ENCODE results near the gene KCND2.

KCND2 gene

DNA sequence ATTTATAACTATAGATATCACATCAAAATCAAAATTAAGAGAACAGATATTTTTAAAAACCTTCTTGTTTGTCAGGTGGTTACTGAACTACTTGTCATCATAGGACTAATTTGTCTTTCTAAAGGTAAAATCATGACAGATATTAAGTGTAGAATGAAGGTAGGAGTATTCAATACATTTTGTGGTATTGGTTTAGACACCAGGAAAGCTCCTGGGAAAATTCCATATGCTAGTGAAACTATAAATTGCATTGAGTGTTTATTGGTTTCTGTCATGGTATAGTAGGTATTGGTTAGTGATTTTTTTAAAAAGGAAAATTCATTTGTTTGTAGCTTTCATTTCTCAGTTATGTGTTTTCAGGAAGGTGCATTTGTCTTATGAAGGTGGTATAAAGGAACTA, 132.7 kb downstream of the KCND2 start:
- in situ Hi-C loops (cut with MboI; ENCODE audit: low sequenced_read_pairs): no loop called here

DNA sequence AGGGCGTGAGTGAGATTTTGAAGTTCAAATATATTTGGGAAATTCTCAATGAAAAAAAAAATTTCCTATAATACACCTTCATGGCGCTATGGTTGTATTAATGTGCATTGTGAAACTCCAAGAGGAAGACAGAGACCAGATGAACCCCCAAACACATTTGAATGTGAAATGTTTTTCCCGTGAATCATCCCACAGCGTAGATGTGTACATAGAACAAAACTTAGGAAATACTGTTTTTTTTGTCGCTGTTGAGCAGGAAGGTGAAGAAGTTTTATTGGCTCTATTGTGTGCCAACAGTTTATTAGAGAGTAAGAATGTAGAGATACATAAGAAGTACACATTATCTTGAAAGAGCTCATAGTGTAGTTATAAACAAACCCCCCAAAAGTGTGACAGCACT, 134.0 kb downstream of the KCND2 start:
- in situ Hi-C loops (cut with MboI; ENCODE audit: low sequenced_read_pairs): no loop called here

DNA sequence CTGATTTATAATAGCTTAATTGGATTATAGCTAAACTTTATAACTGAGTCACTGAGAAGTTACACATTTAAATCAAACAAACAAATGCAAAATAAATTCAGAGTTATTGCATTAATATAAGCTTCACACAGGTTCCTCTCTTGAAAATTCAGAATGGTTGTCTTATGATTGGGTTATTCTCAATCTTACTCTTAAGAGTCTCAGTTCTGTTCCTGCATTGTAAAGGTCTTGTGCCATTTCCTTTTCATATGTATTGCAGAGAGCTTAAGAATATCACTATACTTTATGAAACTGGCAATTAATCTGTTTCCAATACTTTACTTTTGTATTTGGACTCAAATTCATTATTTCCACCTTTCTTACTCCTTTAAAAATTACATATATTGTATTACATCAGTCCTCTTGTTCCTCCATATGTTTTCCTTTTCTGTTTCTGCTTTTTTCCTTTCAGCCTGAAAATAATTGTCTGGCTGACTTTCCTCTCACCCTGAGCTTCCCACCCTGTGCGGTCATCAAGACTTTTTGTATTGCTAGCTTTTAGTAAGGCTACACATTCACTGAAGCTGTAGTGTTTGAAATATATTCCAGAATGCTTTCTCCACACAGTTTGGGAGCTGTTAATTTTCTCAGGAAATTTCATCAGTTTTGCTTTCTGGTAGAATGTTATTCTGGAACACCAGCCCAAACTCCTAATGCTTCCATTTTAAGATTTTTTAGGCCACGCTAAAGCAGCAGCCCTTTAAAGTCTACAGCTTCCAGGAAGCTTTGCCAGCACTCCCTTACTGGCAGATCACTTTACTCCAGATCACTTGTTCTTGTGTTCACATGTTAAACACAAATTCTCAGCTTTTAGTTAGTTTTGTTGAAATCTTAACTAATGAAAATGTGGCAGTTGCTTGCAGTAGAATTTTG, 139.4 kb downstream of the KCND2 start:
- in situ Hi-C loops (cut with MboI; ENCODE audit: low sequenced_read_pairs): no loop called here

DNA sequence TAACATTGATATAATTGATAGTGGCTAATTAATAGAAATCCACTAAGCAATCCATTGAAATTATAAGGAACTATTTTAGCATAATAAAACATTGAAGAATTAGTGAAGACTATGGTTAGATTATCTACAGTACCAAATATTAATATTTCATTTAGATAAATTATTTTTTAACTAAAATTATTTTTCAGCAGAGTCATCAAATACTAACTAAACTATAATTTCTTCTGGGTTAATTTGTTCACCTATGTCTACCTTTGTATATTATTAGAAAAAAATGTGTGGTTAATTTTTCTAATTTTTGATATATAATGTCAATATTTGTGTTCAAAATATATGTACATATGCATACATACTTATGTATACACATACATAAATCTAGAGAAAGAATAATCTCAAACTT, 140.2 kb downstream of the KCND2 start:
- in situ Hi-C loops (cut with MboI; ENCODE audit: low sequenced_read_pairs): no loop called here

DNA sequence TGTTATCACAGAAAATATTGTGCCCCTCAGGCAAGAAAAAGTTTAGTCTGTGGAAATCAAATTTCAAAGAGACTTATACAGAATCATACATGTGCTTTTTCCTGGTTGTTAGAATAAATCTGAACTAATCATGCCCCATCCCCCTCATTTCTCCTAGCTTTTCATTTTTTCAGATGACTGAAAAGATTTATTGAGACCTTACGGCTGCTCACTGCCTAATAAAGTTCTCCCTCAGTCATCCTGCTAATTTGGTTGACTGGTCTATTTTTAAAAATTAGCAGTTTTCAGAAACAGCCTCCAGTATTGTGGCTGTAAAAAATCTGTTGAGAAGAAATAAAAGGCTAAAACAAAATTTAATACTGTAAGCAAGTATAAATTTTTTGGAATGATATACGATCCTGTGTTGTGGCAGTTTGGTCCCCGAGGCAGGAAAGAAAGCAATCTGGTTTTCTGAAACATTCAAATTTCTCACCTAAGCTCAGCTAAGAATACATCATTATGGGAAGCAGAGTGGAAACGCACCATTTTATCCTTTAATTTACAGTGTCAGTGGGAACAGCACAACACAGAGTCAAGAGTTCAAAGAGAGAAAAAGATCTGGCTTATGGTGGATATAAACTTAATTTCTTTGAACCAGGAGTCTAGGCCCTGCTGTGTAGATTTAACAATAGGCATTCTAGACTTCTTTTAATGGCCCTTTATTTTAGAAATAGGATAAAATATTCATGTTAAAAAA, 144.4 kb downstream of the KCND2 start:
- in situ Hi-C loops (cut with MboI; ENCODE audit: low sequenced_read_pairs): no loop called here

DNA sequence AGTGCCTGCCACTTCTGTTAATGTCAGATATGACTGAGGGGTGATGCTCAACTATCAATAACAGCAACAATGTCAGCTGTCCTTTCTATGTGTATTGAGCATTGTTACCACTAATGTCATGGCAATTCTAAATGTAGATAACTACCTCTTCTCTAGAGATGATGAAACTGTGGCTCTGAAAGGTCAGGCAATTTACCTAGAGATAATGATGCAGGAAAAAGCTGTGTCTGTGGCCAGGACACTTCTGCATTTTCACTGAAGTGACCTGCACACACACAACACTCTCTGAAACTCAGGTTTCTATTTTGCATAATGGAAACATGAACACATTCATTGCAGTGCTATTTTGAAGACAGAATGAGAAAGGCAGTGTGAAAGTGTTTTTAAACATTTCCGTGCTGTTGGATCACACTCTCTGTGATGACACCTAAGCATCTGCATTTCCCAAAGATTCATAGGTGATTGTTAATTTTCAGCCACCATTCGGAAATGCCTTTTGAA, 148.2 kb downstream of the KCND2 start:
- in situ Hi-C loops (cut with MboI; ENCODE audit: low sequenced_read_pairs): no loop called here

DNA sequence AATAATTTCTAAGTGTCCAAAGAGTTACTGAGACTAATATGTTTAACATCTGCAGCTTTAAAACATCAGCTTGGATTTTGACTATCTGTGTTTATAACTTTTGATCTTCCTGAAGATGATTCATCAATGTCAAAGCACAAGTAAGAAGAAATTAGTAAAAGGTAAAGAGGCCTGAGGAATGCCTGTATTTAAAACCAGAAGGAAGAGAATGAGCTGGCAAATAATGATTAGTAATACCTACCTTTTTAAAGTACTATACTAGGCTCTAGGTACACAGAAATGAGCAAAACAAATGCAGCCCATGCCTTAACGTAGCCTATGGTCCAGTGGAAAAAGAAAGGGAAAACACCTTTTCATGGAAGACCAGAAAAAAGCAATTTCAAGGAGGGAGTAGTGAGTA, 158.0 kb downstream of the KCND2 start:
- in situ Hi-C loops (cut with MboI; ENCODE audit: low sequenced_read_pairs): no loop called here

DNA sequence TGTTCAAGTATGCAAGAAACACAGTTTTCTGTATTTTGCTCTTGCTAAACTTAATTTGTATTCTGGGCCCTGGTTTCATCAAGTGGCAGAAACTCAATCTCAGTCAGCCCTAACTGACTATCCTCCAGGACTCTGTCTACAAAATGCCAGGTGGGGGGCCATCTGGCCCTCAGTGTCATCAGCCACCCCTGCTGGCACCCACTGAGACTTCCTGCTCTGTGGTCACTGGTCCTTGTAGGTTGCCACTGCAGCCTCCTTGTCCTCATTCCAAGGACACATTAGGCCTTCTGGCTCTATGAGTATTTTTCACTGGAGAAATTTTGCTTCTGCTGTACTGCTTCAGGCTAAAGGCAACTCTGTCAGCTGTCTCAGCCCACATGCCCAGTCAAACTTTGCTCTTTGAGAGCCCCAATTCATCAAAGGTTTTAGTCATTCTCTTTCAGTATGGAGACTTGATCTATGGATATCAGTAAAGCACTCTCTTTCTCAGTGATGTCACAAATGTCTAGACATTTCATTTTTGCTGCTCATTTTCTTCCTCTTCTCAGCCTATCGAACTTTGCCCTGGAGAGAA, 163.6 kb downstream of the KCND2 start:
- in situ Hi-C loops (cut with MboI; ENCODE audit: low sequenced_read_pairs): no loop called here

DNA sequence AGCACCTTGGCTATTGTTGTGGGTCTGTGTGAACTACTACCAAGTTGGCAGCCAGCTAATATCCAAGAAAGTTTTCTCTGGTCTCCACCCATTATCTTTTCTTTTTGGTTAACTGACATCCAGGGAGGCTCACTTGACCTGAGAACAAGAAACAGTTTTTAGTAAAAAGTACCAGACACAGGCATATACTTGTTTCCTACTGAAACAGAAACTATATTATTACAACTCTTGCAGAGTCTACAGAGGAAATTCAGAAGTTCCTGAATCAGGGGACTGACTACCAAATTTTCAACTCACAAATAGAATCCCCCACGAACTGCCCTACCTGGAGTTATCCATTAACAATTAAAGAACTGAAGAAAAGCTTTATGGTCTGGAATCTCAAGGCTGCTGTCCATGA, 168.9 kb downstream of the KCND2 start:
- in situ Hi-C loops (cut with MboI; ENCODE audit: low sequenced_read_pairs): no loop called here

DNA sequence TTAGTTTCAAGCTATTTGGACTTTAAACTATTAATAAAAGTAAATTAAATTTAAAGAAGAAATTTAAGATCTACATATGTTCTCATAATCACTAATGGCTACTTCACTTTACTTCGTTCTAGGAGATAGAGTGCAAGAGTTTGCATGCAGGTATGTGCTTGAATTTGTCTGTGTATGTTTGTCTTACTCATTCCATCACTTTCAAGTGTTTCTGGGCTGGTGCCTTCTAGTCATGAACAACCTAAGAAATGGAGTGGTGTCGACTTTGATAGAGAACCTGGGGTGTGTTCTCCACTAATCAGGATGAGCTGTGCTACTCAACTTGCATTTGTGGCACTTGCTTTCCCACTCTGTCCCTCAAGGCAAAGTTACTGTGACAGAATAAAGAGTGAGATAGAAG, 169.9 kb downstream of the KCND2 start:
- in situ Hi-C loops (cut with MboI; ENCODE audit: low sequenced_read_pairs): no loop called here

DNA sequence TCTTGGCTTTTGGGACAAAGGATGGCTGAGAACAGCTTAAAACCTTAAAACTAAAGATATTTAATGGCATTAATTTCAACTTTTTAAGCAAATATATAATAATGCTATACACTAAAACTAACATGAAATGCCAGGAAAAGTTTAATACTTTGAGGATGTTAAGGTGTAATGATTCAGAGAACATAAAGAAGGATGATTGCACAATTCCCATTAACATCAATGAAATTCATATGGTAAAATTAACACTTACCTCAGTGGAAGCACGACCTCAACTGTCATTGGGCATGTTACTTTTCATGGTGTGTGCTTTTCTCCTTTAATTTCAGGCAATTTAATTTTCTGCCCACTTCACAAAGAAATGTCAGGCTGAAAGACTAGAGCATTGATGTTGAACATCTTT, 171.7 kb downstream of the KCND2 start:
- in situ Hi-C loops (cut with MboI; ENCODE audit: low sequenced_read_pairs): no loop called here

DNA sequence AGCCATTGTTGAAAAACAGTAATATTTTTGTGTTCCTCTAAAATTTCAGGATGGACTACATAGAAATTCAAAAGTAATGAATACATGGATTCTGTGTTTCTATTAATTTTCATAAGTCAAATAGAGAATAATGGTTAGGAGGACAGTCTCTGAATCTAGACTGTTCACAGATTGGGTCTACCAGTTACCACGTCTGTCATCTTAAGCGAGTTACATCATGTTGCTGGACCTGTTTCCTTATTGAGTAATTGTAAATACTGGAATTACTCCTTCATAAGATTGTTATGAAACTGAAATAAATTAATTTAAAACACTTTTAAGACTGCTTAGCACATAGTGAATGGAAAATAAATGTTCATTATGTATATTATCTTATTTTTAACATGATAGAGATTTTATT, 172.3 kb downstream of the KCND2 start:
- in situ Hi-C loops (cut with MboI; ENCODE audit: low sequenced_read_pairs): no loop called here

DNA sequence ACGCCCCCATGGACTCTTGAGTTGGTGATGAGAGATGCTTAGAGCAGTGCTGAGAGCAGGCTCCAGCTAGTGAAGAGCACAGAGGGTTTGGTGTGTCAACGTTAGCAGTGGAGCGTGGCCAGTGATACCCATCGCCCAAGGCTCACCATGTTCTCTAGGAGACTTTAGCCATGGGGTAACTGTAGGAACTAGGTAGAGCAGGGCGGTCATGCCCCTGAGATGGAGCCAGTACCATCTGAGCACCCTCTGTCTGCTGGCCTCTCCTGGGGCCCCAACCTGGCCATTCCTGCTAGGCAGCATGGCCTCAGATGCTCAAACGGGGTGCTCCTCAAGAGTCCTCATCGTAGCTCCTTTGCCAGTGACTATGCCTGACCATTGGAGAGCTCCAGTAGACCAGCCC, 179.7 kb downstream of the KCND2 start:
- in situ Hi-C loops (cut with MboI; ENCODE audit: low sequenced_read_pairs): no loop called here

DNA sequence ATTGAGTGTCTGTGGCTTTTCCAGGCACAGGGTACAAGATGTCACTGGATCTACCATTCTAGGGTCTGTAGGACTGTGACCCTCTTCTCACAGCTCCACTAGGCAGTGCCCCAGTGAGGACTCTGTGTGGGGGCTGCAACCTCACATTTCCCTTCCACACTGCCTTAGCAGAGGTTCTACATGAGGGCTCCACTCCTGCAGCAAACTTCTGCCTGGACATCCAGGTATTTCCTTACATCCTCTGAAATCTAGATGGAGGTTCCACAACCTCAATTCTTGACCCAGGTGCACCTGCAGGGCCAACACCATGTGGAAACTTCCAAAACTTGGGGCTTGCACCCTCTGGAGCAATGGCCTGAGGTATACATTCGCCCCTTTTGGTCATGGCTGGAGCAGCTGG, 183.7 kb downstream of the KCND2 start:
- in situ Hi-C loops (cut with MboI; ENCODE audit: low sequenced_read_pairs): no loop called here

DNA sequence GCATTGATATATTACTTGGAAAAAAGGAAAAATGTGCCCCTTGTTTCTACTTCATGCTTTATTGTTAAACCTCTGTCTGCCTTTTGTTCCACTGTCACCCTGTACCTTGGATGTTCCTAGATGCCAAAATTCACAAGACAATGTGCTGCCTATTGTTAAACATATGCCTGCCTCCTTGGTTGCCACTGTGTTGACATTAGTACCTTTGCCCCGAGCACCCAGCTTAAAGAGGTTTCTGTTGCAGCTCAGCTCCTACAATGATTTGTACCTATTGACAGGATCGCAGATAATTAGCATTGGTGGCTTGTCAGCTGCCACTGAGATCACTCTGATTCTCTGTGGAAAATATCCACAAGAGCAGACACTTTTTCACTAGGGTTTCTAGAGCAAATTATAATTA, 188.0 kb downstream of the KCND2 start:
- in situ Hi-C loops (cut with MboI; ENCODE audit: low sequenced_read_pairs): no loop called here

DNA sequence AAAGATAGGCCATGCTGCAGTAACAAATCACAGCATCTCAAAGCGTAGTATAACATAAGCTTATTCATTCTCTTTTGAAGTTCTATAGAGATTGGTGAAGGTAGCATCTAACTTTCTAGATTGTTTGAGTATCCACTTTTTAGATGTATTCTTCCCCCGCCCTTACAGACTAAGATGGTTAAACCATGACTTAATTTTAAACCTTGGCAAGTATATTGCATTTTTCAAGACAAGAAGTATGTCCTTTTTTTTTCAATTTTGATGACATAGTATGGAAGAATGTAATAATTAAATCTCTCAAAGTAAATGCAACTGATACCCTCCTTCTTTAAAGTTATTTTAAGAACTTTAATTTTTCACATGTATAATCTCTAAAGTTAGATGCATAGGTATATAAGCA, 190.0 kb downstream of the KCND2 start:
- in situ Hi-C loops (cut with MboI; ENCODE audit: low sequenced_read_pairs): no loop called here

DNA sequence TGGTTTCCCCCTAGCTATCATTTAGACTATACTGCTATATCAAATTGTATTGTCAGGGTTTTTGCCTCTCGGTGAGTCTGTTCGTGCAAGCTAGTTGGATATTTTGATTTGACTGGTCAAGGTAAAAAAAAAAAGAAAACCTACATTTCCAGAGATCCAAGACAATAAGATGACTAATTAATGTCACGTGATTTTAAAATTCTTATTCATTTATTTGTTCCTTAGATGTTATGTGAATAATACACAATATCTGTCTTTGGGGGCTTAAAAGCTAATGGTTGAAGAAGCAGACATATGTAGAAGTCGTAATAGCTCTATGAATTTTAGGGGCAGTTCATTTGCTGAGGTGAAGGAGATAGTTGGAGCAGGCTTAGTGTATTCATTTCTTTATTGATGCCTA, 191.1 kb downstream of the KCND2 start:
- in situ Hi-C loops (cut with MboI; ENCODE audit: low sequenced_read_pairs): no loop called here

DNA sequence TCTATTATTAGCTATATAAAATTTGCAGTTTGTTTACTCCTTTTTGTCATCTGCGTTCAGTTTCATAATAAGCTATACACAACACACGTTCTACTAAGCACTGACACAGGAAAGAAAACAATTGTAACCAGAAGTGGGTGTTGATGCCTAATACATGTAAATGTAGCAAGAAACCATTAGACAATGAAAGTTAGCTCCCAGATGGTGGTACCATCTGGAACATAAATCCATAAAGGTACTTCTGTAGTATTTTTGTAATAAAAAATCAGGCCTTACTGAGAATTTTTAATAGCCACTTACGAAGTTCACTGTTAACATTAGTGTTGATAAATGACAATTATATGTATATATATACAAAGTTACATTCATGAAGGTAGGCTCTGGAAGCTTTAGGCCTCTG, 194.7 kb downstream of the KCND2 start:
- in situ Hi-C loops (cut with MboI; ENCODE audit: low sequenced_read_pairs): no loop called here

DNA sequence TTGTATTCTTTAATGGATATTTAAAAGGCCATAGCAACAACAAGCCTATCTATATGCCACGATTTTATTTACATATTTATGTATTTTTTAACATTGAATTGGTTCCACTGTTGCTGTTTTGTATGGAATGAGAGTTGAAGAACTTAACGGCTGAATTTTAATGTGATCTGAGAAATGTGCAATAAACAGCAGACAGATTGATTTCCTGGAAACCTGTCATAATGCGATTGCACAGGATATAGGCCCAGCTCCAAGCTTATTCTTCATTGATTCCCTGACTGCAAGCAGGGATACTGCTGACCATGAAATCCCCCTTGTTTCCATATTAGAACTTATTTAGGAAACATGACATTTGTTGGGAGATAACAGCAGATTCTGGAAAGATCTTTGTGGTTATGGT, 195.6 kb downstream of the KCND2 start:
- in situ Hi-C loops (cut with MboI; ENCODE audit: low sequenced_read_pairs): no loop called here

DNA sequence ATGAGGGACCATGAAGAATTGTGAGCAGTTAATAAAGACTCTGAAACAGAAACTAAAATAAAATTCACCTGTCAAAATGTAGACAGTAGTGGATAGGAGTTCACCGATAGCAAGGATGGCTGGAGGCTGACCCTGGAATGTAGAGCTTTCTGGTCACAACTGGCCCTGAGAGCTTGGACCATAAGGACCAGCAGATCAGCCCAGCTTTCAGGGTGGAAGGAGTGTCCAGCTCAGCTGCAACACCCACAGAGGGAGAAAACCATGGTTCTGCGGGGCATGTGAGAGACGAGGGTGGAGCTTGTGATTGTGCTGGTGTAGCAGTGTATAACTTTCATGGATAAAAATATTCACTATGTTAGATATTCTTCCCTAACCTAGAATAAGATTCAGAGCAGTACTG, 199.9 kb downstream of the KCND2 start:
- in situ Hi-C loops (cut with MboI; ENCODE audit: low sequenced_read_pairs): no loop called here

DNA sequence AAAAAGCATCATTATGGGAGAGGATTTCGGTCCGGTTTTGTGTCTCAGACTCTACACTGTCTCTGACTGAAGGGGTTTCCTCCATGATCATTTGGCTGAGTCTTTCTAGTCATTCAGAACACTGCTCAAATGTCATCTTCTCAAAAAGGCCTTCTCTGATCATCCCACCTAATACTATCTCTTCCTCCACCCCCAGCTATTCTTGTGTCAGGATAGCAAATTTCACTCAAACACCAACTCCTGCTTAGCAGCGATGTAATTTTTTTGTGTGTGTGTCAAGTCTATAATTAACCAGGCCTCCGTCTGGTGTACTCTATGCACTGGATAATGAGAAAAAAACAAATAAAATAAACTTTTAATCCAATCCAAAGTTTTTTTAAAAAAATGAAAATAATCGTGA, 200.4 kb downstream of the KCND2 start:
- in situ Hi-C loops (cut with MboI; ENCODE audit: low sequenced_read_pairs): no loop called here

DNA sequence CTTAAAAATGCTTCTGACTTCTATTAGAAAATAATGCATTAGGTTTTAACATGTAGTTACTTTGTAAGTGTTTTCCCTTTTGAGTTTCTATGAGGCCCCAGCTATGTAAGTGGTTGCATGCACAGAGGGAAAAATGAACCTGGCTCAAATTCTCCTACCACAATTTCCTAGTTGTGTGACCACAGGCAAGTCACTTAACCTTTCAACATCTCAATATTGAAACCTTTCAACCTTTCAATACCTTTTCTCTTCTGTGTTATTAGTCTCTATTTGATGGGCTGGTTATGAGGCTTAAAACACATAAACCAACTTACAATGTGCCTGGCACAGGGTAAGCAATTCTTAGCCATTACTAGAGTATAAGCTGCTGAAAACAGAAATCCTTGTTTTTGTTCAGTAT, 203.0 kb downstream of the KCND2 start:
- in situ Hi-C loops (cut with MboI; ENCODE audit: low sequenced_read_pairs): no loop called here
